Glutamatergic neuron (in vitro differentiated cells): ENCODE results near the gene RNF114. TPM values are rescaled to one million over a fixed set of nuclear protein-coding genes. Genes with fewer than 3 reads are reported as not detected.

Source experiments
- DNase-seq: peaks from one replicate; pipeline ENCODE4 v3.0.0; 2022
- H3K27ac Mint-ChIP-seq: one replicate; pipeline ENCODE4 v1.8.0; 2020; ENCODE audit warnings: mild to moderate bottlenecking, mixed read lengths, inconsistent platforms; ENCODE audit not compliant: unreplicated experiment
- H3K27me3 Mint-ChIP-seq: one replicate; pipeline ENCODE4 v1.8.0; 2020; ENCODE audit warnings: mild to moderate bottlenecking, moderate library complexity, mixed read lengths, inconsistent platforms; ENCODE audit not compliant: unreplicated experiment
- H3K36me3 Mint-ChIP-seq: one replicate; pipeline ENCODE4 v1.8.0; 2020; ENCODE audit warnings: mild to moderate bottlenecking, mixed read lengths, inconsistent platforms; ENCODE audit not compliant: unreplicated experiment
- H3K4me1 Mint-ChIP-seq: one replicate; pipeline ENCODE4 v1.8.0; 2020; ENCODE audit warnings: mild to moderate bottlenecking, low read depth, mixed read lengths, inconsistent platforms; ENCODE audit not compliant: unreplicated experiment
- H3K4me3 Mint-ChIP-seq: one replicate; pipeline ENCODE4 v1.8.0; 2020; ENCODE audit warnings: mild to moderate bottlenecking, mixed read lengths, inconsistent platforms; ENCODE audit not compliant: unreplicated experiment
- H3K9me3 Mint-ChIP-seq: one replicate; pipeline ENCODE4 v1.8.0; 2020; ENCODE audit warnings: mild to moderate bottlenecking, moderate library complexity, mixed read lengths, inconsistent platforms; ENCODE audit not compliant: unreplicated experiment
- CTCF ChIP-seq: fragments of 200-600 bp; sonication (generic); IDR thresholded peaks from one replicate; pipeline ENCODE4 v1.5.0; 2021; ENCODE audit not compliant: partially characterized antibody, unreplicated experiment
- total RNA-seq: library from RNA; stranded (reverse); fragmentation: NEBNext Ultra II Directional; extraction: Animal tissue kit (Norgen Biotek cat#: 25700); gene quantifications from one replicate; pipeline ENCODE4 v1.2.1, GENCODE V29; 2021; ENCODE audit not compliant: unreplicated experiment

The RNF114 gene
- total RNA-seq, 1 donor from 2014 or later, result 64.2 TPM

- Mint-ChIP-seq H3K27me3 (peaks cover 3% of the 10 kb centered on the region), H3K27ac (no peak overlapping the region), H3K9me3 (no peaks in the 10 kb centered on the region), H3K4me3 (no peak overlapping the region), H3K4me1 (peaks cover 3% of the 10 kb centered on the region), H3K36me3 (peaks cover 5% of the 10 kb centered on the region)
- no peak for TF ChIP-seq CTCF
- no peak for DNase-seq
Measured at GRCh38 chr20:49908258-49908565, 28.0 kb upstream of the RNF114 start.

GRCh38 chr20:49909499-49910339 lies 26.5 kb upstream of the RNF114 start:
- H3K9me3 Mint-ChIP-seq, result no peaks in the 10 kb centered on the region
- H3K4me3 Mint-ChIP-seq, result no peak overlapping the region
- H3K27ac Mint-ChIP-seq, result peak overlapping the region; percentile 40
- peaks cover 3% of the 10 kb centered on the region for H3K27me3 Mint-ChIP-seq
- H3K4me1 Mint-ChIP-seq, result peaks cover 7% of the 10 kb centered on the region
- TF ChIP-seq CTCF, result peak; percentile 33
- peaks cover 5% of the 10 kb centered on the region for H3K36me3 Mint-ChIP-seq
- peak; percentile 65 for DNase-seq

GRCh38 chr20:49910340-49910706 lies 25.9 kb upstream of the RNF114 start:
- Mint-ChIP-seq H3K27ac (no peak overlapping the region), H3K9me3 (no peaks in the 10 kb centered on the region), H3K4me3 (no peak overlapping the region), H3K36me3 (peaks cover 4% of the 10 kb centered on the region), H3K4me1 (peaks cover 7% of the 10 kb centered on the region), H3K27me3 (peaks cover 3% of the 10 kb centered on the region)
- DNase-seq, result no peak
- TF ChIP-seq CTCF, result no peak

- H3K36me3 Mint-ChIP-seq, result no peaks in the 10 kb centered on the region
- H3K4me1 Mint-ChIP-seq, result peaks cover 15% of the 10 kb centered on the region
- peaks cover 2% of the 10 kb centered on the region for H3K27me3 Mint-ChIP-seq
- peak overlapping the region; percentile 86 for H3K4me3 Mint-ChIP-seq
- H3K9me3 Mint-ChIP-seq, result peaks cover under 1% of the 10 kb centered on the region
- no peak for DNase-seq
- no peak overlapping the region for H3K27ac Mint-ChIP-seq
- no peak for TF ChIP-seq CTCF
Measured at GRCh38 chr20:49913399-49914047, 22.7 kb upstream of the RNF114 start.

GRCh38 chr20:49914310-49915117 lies 21.7 kb upstream of the RNF114 start:
- H3K27ac Mint-ChIP-seq, result peak overlapping the region; percentile 43
- DNase-seq, result no peak
- no peak for TF ChIP-seq CTCF
- H3K36me3 Mint-ChIP-seq, result no peaks in the 10 kb centered on the region
- H3K27me3 Mint-ChIP-seq, result peaks cover 2% of the 10 kb centered on the region
- peaks cover 15% of the 10 kb centered on the region for H3K4me1 Mint-ChIP-seq
- peak overlapping the region; percentile 86 for H3K4me3 Mint-ChIP-seq
- H3K9me3 Mint-ChIP-seq, result peaks cover 2% of the 10 kb centered on the region
